Superior temporal gyrus (tissue), 1 donor: ENCODE measurements around the gene KRT20.

Source experiments
- DNase-seq: peaks from one replicate; pipeline ENCODE4 v3.0.0-alpha.2; 2016; ENCODE audit errors: extremely low spot score

Gene KRT20

GRCh38 chr17:40850293-40850972 lies 34.6 kb downstream of the KRT20 start:
- no peak for DNase-seq

GRCh38 chr17:40849723-40850122 lies 35.3 kb downstream of the KRT20 start:
- no peak for DNase-seq

- DNase-seq: no peak
Observed at GRCh38 chr17:40848583-40849235, 36.3 kb downstream of the KRT20 start.

GRCh38 chr17:40846515-40847144 lies 38.4 kb downstream of the KRT20 start:
- DNase-seq: no peak

- no peak for DNase-seq
Observed at GRCh38 chr17:40844671-40845107, 40.4 kb downstream of the KRT20 start.

GRCh38 chr17:40843242-40843641 lies 41.8 kb downstream of the KRT20 start:
- no peak for DNase-seq

GRCh38 chr17:40841246-40841645 lies 43.8 kb downstream of the KRT20 start:
- DNase-seq: no peak

GRCh38 chr17:40839194-40839593 lies 45.8 kb downstream of the KRT20 start:
- no peak for DNase-seq

GRCh38 chr17:40836020-40836419 lies 49.0 kb downstream of the KRT20 start:
- no peak for DNase-seq

GRCh38 chr17:40833882-40834281 lies 51.2 kb downstream of the KRT20 start:
- no peak for DNase-seq

GRCh38 chr17:40832840-40833239 lies 52.2 kb downstream of the KRT20 start:
- DNase-seq: no peak

- no peak for DNase-seq
Observed at GRCh38 chr17:40830085-40830776, 54.8 kb downstream of the KRT20 start.

GRCh38 chr17:40828454-40829044 lies 56.5 kb downstream of the KRT20 start:
- no peak for DNase-seq

GRCh38 chr17:40827746-40828453 lies 57.1 kb downstream of the KRT20 start:
- no peak for DNase-seq
